Measurements from ENCODE around the gene FGF19.

- TF ChIP-seq POLR2AphosphoS5 (IDR thresholded peaks at IDR 0.05; ENCODE audit: low read depth) (no peak), REST (IDR thresholded peaks at IDR 0.05; ENCODE audit: insufficient replicate concordance, low read depth) (no peak), CTCF (IDR thresholded peaks at IDR 0.05; ENCODE audit: insufficient read depth, low read length) (no peak)
Observed at GRCh38 chr11:69731110-69731509, 27.3 kb upstream of the FGF19 start.
